ENCODE data around the gene POPDC3.
"Not testable (repeated sequence)": the region's sequence is repeated elsewhere in the genome, so short reads cannot be mapped to it uniquely, and the experiment has no call there.

Gene POPDC3

GRCh38 chr6:105194106-105194505, 14.3 kb upstream of the POPDC3 start:
- DNase-seq: no peak

GRCh38 chr6:105193647-105194046, 13.8 kb upstream of the POPDC3 start:
- DNase-seq: no peak

- DNase-seq: no peak
Observed at GRCh38 chr6:105192707-105193465, 13.1 kb upstream of the POPDC3 start.

- DNase-seq: no peak
Observed at GRCh38 chr6:105191351-105191750, 11.5 kb upstream of the POPDC3 start.

DNA sequence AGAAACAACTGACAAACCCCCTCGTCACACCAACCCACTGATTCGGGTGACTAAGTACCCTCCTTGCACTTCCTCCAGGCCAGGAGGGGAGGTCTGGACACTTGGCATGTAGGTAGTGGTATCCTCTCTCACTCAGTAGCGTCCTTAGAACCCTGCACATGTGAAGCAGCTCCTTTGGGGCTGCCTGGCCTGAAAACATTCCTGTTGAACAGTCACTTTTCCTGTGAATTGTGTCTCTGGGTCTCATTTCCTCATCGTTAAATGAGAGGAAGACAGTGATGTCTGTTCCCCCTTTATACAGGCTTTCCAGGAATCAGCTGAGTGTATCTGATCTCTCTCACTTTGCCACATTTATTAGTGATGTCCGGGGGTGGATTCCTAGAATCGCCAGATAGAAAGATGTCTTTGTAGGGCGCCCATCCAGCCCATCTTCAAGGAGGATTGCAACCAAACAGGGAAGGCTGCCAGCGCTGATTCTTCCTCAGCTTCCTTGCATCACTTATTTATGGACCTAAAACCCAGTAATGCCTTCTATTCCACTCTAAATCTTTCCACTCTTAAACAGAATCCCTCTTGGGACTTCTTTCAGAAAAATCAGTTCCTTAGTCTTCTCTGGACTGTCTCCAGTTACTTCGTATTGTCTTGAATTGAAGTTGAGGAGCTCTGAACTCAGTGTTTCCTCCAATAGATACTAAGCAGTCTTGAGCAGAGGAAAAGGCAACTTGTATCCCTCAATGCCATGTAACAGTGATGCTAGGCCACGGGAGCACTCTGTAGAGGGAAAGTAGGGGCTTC, 9.4 kb upstream of the POPDC3 start:
- DNase-seq: no peak

GRCh38 chr6:105188251-105188650, 8.4 kb upstream of the POPDC3 start:
- DNase-seq: no peak

GRCh38 chr6:105186576-105186975, 6.8 kb upstream of the POPDC3 start:
- DNase-seq: no peak

DNA sequence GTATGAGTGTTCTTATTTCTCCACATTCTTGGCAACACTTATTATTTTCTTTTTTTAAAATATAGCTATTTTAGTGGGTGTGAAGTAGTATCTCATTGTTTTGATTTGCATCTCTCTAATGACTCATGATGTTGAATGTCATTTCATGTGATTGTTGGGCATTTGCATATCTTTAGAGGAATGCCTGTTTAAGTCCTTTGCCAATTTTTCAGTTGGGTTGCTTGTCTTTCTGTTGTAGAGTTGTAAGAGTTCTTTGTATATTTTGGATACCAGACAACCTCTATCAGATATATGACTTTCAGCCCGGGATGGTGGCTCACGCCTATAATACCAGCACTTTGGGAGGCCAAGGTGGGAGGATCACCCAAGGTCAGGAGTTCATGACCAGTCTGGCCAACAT, 5.1 kb upstream of the POPDC3 start:
- DNase-seq: no peak

DNA sequence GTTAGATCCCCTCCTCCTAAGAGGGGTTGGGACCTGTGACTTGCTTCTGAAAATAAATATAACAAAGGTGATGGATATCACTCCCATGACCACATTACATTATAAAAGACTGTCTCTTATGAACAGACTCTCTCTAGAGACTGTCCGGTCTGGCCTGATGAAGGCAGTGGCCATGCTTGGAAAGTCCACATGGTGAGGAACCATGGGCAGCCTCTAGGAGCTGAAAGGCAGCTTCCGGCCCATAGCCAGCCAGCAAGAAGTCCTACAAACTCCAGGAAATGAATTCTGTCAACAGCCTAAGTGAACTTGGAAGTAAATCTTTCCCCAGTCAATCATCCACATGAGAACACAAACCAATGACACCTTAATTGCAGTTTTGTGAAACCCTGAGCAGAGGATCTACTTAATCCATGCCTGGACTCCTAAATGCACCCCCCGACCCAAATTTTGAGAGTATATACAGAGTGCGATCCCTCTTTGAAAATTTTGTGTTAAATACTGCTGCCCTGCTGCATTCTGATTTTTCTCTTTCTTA, 2.2 kb upstream of the POPDC3 start:
- DNase-seq: no peak

GRCh38 chr6:105178636-105179035, 1.2 kb downstream of the POPDC3 start:
- DNase-seq: no peak

GRCh38 chr6:105178110-105178509, 1.7 kb downstream of the POPDC3 start:
- DNase-seq: no peak

DNA sequence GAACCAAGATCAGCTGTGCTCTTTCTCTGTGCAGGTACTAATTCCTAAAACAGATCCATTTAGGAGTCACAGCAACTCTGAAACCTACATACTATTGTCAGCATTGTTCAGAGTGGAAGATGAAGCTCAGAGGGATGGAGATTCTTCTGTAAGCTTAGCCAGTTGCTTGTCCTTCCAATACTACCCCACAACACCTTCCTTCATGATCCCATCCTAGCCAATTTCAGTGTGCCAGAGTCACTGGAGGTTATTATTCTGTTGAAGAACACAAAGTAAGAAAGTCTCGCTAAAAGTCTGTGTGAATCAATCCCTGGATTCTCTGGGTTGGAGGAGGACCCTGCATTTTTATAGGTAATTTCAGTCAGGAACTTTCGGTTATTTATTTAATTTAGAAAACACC, 2.3 kb downstream of the POPDC3 start:
- DNase-seq: no peak

GRCh38 chr6:105174512-105174911, 5.3 kb downstream of the POPDC3 start:
- DNase-seq: no peak

DNA sequence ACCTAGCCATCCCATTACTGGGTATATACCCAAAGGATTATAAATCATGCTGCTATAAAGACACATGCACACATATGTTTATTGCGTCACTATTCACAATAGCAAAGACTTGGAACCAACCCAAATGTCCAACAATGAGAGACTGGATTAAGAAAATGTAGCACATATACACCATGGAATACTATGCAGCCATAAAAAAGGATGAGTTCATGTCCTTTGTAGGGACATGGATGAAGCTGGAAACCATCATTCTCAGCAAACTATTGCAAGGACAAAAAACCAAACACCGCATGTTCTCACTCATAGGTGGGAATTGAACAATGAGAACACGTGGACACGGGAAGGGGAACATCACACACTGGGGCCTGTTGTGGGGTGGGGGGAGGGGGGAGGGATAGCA, 7.3 kb downstream of the POPDC3 start:
- not testable (repeated sequence) for DNase-seq

GRCh38 chr6:105170059-105170458, 9.8 kb downstream of the POPDC3 start:
- DNase-seq: no peak

GRCh38 chr6:105167914-105168313, 11.9 kb downstream of the POPDC3 start:
- DNase-seq: no peak

GRCh38 chr6:105164418-105164817, 15.4 kb downstream of the POPDC3 start:
- DNase-seq: no peak

DNA sequence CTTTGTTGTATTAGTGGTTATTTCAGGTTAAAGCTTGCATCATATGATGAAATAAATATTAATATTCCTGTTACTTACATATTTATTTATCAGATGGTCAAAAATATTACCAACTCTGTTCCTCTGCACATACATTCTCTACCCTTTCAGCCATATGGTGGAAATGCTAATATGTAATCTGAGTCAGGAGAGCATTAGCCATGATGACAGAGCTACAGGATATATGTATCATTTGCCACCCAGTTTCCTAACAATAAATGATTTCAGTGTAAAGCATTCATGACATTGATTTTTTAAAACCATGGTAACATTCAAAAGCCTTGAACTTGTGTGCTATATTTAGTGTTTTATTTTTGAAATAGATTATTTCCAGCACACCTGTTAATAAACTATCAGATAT, 16.6 kb downstream of the POPDC3 start:
- DNase-seq: no peak

GRCh38 chr6:105162377-105162776, 17.4 kb downstream of the POPDC3 start:
- no peak for DNase-seq

GRCh38 chr6:105161421-105161820, 18.4 kb downstream of the POPDC3 start:
- DNase-seq: no peak

GRCh38 chr6:105153676-105154075, 26.1 kb downstream of the POPDC3 start:
- DNase-seq: no peak

GRCh38 chr6:105152880-105153279, 26.9 kb downstream of the POPDC3 start:
- DNase-seq: no peak

- no peak for DNase-seq
Observed at GRCh38 chr6:105151644-105152043, 28.2 kb downstream of the POPDC3 start.

DNA sequence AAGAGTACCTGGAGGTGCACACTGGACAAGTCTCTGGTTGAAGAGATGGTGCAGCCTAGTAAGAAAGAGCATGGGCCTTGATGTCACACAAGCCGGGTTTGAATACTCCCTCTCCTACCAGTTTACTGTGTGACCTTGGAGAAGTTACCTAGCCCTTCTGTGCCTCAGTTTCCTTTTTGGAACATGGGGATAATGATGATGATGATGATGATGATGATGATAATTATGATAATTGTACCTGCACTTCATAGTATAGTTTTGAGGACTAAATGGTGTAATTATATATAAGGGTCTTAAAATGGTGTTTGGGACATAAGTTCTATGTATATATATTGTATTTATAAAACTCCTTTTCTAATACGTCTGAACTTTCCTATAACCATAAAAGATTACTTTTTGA, 41.7 kb downstream of the POPDC3 start:
- no peak for DNase-seq
